Activated naive CD4-positive, alpha-beta T cell treated with anti-CD3 and anti-CD28 coated beads, Interleukin-2, amount 50 U/mL, for 16 hours (primary cell): ENCODE measurements around the gene NDUFS7.

Experiments used
- DNase-seq: peaks from one replicate; pipeline ENCODE4 v3.0.0-alpha.2; 2020

Gene NDUFS7

DNA sequence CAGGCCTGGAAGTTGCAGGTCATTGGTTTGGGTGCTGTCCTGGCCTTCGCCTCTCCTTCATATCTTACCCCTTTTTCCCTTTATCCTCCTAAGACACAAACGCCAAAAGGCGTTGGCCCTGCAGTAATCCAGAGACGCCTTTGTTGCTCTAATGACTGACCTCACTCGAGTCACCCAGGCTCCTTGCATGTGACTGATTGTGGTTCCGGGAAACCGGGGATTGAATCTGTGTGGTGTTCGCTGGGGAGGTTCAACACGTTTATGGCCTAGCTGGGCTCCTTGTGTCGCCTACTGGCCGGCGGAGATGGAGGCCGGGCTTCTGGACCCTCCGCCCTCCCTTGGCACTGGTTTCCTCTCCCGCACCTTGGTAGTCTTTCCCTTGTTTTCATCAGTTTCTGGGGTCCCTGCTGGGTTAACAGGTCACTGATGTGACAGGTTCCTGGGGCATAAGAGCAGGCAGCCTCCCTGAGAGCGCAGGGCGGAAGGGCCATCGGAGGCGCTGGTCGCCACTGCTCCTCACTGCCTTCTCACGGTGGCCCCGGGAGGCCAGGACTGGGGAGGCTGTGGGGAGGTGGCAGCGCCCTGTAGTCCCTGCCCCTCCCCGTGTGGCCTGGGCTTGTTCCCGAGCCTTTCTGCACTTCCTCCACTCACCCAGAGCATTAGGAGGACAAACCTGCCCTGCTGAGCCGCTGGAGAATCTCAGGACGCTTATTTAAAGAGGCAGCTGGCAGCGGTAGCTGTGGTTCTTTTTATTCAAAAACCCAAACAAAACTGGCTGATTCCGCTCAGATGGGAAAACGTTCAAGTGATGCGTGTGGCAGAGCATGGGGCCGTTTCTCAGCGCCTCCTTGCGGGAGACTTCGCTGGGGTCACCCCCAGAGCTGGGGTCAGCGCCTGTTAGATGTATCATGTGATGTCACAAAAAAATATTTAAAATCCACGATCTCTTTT lies 18.1 kb upstream of the NDUFS7 start:
- DNase-seq, result no peak

GRCh38 chr19:1366296-1366695 lies 17.4 kb upstream of the NDUFS7 start:
- no peak for DNase-seq

- no peak for DNase-seq
These were observed 16.5 kb upstream of the NDUFS7 start for GRCh38 chr19:1366899-1367870.

GRCh38 chr19:1369214-1369805 lies 14.4 kb upstream of the NDUFS7 start:
- no peak for DNase-seq

- DNase-seq, result no peak
These were observed 12.9 kb upstream of the NDUFS7 start for GRCh38 chr19:1370579-1371361.

DNA sequence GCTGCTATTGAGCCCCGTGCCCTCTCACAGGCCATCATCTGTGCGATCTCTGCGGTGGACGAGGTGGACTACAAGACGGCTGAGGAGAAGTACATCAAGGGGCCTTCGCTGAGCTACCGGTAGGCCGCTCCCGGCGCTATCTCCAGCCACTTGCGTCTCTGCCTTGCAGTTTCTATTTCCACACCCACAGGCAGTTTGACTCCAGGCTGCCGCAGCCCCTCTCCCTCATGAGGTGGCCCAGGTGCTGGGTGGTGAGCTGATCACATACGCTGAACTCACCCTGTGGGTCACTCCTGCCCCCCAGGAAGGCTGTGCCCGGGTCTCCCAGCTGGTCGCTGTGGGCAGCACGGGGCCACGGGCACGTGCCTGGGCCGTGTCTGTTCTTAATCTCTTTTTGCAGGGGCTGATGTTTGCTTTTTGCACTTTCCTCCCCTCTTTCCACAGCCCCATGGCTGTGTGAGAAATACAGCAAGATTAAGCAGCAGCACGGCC lies 10.6 kb upstream of the NDUFS7 start:
- DNase-seq, result no peak

DNA sequence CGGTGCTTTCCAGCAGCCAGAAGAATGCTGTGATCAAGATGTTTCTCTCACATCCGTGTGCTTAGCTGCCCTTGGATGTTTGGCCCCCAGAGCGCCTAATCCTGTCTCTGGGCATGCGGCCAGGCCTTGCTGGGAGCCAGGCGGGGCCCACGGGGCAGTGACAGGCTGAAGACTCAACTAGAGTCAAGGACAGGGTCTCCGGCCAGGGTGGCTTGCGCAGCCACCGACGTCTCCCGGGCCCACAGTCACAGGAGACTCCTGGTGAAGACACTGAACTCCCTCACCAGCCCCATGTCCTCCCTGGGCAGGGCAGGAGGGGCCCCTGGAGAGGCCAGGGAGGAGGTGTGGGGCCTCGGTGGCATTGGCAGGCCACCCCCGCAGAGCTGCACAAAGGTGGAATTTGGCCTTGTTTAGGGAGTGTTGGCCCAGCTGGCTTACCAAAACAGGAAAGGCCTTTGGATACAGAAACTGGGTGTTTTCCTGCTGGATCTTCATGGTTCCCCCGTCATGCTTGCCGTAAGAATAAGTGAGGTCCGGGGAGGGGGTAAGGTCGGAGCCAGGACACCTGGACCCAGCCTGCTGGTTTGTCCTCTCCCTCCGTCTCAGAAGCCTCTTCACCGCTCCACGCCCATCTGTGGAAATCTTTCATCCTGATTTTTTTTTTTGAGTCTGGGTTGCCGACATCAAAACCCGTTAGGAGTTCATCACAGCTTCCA lies 10.0 kb upstream of the NDUFS7 start:
- DNase-seq, result no peak

GRCh38 chr19:1374250-1374577 lies 9.5 kb upstream of the NDUFS7 start:
- DNase-seq, result no peak

- DNase-seq, result no peak
These were observed 7.3 kb upstream of the NDUFS7 start for GRCh38 chr19:1376415-1376805.

GRCh38 chr19:1377176-1377964 lies 6.3 kb upstream of the NDUFS7 start:
- DNase-seq, result no peak

DNA sequence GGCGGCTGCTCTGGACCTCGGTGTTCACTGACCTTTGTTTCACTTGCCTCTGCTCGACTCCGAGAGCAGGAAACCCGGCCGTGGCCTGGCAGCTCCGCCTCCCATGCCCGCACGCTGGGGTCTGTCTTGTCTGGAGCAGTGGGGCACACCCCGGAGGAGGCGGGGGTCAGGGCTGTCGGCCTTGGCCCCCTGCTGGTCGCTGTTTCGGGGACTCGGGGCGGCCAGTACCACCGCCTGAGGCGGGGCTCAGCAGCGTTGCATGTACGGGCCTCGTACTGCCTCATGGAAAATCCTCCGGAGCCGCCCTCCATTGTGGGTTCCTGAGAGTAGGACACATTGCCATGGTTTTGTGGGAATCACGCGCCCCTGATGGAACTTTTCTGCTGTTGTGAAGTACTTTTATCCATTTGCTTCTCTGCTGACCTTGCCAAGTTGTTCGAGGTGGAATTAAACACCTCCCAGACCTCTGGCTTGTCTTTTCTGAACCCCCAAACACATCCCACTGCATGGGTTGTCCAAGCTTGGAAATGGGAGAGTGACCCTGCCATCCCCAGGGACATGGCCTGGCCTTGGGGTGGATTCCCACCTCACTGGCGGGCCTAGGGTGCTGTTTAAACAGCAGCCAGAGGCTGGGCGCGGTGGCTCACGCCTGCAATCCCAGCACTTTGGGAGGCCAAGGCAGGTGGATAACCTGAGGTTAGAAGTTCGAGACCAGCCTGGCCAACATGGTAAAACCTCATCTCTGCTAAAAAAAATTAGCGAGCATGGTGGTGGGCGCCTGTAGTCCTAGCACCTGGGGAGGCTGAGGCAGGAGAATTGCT lies 5.5 kb upstream of the NDUFS7 start:
- no peak for DNase-seq

DNA sequence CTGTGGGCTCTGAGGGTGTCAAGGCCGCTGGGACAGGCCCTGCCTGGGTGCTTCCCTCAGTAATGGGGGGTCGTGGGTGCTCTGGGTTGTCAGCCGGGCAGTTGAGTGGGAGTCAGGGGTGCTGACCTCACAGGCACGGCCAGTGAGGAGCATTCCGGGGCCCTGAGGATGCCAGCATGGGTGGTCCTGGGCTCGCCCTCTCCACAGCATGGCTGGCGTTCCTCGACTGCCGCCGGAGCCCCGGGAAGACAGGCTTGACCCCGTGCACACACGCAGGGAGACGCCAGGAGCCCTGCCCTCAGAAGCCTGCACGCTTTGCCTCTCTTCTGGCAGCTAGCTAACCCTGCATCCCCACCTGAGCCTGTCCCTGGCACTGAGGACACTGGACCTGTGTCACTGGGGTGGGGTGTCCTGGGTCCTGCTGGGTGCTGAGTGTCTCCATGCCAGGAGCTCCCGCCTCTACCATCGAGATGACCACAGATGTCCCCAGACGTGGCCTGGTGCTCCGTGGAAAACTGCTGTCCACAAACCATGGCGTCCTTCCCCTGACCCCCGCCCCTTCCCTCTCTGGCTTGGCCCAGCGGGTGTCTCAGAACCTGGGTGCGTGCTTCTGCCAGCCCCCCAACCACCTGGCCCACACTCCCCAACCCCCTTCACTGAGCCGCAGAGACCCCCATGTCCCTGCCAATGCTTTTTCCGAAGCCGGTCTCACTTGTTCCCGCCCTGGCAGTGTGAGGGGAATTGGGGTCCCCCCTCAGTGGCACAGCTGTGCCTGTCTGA lies 4.4 kb upstream of the NDUFS7 start:
- DNase-seq, result no peak

DNA sequence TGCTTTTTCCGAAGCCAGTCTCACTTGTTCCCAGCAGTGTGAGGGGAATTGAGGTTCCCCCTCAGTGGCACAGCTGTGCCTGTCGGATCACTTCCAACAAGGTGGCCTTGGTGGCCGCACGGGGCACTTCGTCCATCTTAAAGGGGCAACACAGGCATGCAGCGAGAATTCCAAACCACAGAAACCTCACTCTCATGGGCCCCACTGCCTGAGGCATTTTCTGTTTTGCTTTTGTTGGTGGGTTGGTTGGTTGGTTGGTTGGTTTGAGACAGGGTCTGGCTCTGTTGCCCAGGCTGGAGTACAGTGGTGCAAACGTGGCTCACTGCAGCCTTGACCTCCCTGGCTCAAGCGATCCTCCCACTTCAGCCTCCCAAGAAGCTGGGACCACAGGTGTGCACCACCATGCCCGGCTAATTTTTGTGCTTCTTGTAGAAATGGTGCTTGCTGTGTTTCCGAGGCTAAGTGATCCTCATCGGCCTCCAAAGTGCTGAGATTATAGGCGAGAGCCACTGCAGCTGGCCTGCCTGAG lies 3.7 kb upstream of the NDUFS7 start:
- no peak for DNase-seq

- DNase-seq, result no peak
These were observed 1.5 kb upstream of the NDUFS7 start for GRCh38 chr19:1382250-1382649.

GRCh38 chr19:1383017-1383311 lies 743 bp upstream of the NDUFS7 start:
- DNase-seq, result no peak

DNA sequence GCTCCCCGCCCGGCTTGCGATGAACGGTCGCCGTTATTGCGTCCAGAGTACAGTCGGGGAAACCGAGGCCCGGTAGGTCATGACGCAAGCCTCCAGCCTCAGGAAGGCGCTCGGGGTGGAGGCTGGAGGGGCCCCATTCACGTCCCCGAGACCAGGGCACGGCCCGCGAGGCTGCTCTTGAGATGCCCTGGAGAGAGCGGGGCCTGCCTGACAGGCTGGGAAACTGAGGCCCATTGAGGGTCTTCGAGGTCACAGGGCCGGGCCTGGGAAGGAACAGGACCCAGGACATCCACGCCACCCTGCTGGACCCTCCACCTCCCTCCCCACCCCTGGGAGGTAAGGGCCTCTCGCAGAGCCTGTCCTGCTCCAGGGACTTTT lies 367 bp downstream of the NDUFS7 start:
- no peak for DNase-seq

DNA sequence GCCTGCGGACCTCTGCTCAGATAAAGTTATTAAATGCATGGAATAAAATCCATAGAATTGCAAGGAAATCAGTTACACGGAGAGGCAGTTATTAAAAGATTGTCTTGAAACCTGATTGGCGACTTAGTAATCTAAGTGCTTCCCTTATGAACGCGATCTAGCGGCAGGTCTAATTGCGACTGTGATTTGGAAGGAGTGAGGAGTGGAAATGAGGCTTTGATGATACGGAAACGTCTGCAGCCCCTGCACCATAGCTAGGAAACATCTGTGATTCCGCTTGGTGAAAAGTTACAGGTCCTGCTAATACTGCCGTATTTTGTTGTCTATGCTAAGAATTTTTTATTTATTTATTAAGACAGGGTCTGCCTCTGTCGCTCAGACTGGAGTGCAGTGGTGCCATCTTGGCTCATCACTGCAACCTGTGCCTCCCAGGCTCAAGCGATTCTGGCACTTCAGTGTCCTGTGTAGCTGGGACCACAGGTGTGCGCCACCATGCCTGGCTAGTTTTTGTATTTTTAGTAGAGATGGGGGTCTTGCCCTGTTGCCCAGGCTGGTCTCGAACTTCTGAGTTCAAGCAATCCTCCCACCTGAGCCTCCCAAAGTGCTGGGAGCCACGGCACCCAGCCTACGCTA lies 887 bp downstream of the NDUFS7 start:
- no peak for DNase-seq

- DNase-seq, result no peak
These were observed 2.1 kb downstream of the NDUFS7 start for GRCh38 chr19:1385816-1386215.
